Measurements from ENCODE around the gene PELI3. TPM values are rescaled to one million over a fixed set of nuclear protein-coding genes. Genes with fewer than 3 reads are reported as not detected.

PELI3 gene
- total RNA-seq, 4 donors from 2014 or later = 11.4 to 21.8 (median 14.7) TPM

DNA sequence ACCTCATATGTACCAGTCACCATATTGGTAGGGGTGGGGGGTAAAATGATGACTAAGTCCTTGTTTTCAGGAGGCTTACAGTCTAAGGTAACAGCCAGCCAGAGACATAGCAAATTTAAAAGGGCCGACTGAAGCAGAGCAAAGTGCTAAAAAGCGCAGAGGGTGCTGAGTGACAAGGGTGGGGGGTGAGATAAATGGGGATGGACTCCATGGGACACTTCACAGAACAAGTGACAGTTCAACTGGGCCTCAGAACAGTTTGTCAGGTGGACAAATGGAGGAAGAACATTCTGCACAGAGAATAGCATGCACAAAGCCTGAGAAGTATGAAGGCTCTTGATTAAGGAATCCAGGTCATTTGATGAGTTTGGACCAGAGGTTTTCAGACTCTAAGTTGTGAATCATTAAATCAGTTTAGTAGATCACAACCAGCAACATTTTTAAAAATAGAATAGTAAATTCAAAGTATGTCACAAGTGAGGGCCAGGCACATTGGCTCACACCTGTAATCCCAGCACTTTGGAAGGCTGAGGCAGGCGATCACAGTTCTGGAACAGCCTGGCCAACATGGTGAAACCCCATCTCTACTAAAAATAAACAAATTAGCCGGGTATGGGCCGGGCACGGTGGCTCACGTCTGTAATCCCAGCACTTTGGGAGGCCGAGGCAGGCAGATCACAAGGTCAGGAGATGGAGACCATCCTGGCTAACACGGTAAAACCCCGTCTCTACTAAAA, 57.8 kb downstream of the PELI3 start:
- Histone ChIP-seq H3K9me3 (no peaks in the 10 kb centered on the region), H3K27me3 (no peaks in the 10 kb centered on the region), H3K36me3 (peaks cover 31 to 35% of the 10 kb centered on the region in 2 donors), H3K4me1 (no peaks in the 10 kb centered on the region), H3K27ac (no peak overlapping the region), H3K4me3 (replicated peaks in 1 of 3) (no peak overlapping the region)
- intact Hi-C loops (cut with DNase I) = no loop called here
- no peak for DNase-seq
- 82 to 88% methylated on average over 10 of the region's 10 CpGs for WGBS, 2 donors
- TF ChIP-seq POLR2A (IDR thresholded peaks at IDR 0.05) = no peak
- TF ChIP-seq, protein P1, sequence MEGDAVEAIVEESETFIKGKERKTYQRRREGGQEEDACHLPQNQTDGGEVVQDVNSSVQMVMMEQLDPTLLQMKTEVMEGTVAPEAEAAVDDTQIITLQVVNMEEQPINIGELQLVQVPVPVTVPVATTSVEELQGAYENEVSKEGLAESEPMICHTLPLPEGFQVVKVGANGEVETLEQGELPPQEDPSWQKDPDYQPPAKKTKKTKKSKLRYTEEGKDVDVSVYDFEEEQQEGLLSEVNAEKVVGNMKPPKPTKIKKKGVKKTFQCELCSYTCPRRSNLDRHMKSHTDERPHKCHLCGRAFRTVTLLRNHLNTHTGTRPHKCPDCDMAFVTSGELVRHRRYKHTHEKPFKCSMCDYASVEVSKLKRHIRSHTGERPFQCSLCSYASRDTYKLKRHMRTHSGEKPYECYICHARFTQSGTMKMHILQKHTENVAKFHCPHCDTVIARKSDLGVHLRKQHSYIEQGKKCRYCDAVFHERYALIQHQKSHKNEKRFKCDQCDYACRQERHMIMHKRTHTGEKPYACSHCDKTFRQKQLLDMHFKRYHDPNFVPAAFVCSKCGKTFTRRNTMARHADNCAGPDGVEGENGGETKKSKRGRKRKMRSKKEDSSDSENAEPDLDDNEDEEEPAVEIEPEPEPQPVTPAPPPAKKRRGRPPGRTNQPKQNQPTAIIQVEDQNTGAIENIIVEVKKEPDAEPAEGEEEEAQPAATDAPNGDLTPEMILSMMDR (IDR thresholded peaks at IDR 0.05) = no peak

Small RNA genes lying within 50 kb of the gene (small RNA-seq; reads per million reads assigned to genes)
- not detected for gene RF00416

Other genes with a start within 250 kb of the PELI3 start
- gene KLC2, start 209.2 kb upstream of the PELI3 start, total RNA-seq = 10 to 100 TPM; 13.0 to 26.0 (median 15.9) TPM
- 100 to 1,000 TPM; 122 to 166 (median 130) TPM for gene RAB1B, start 198.3 kb upstream of the PELI3 start, total RNA-seq
- not detected for gene CNIH2, start 188.7 kb upstream of the PELI3 start, total RNA-seq
- 100 to 1,000 TPM in 3 of 4 donors, 10 to 100 TPM in 1; 77.7 to 168 (median 118) TPM for gene YIF1A, start 177.8 kb upstream of the PELI3 start, total RNA-seq
- gene TMEM151A, start 175.0 kb upstream of the PELI3 start, total RNA-seq = 1 to 10 TPM in 1 of 4 donors, under 1 TPM in 2, not detected in 1; 0.20 to 1.1 (median 0.22) TPM
- gene CD248, start 149.9 kb upstream of the PELI3 start, total RNA-seq = 10 to 100 TPM in 1 of 4 donors, 1 to 10 TPM in 3; 4.6 to 24.8 (median 6.6) TPM
- 1 to 10 TPM; 1.3 to 7.9 (median 2.2) TPM for gene RIN1, start 130.5 kb upstream of the PELI3 start, total RNA-seq
- 10 to 100 TPM; 41.4 to 64.4 (median 53.8) TPM for gene BRMS1, start 121.8 kb upstream of the PELI3 start, total RNA-seq
- 10 to 100 TPM; 41.1 to 67.2 (median 49.5) TPM for gene B4GAT1, start 119.3 kb upstream of the PELI3 start, total RNA-seq
- gene SLC29A2, start 95.1 kb upstream of the PELI3 start, total RNA-seq = 10 to 100 TPM in 2 of 4 donors, 1 to 10 TPM in 2; 5.0 to 11.4 (median 8.3) TPM
- not detected for gene NPAS4, start 45.9 kb upstream of the PELI3 start, total RNA-seq
- 10 to 100 TPM; 35.5 to 58.3 (median 39.7) TPM for gene MRPL11, start 28.1 kb upstream of the PELI3 start, total RNA-seq
- gene DPP3, start 13.5 kb downstream of the PELI3 start, total RNA-seq = 10 to 100 TPM; 10.9 to 38.7 (median 35.8) TPM
- 100 to 1,000 TPM in 3 of 4 donors, 10 to 100 TPM in 1; 83.2 to 200 (median 165) TPM for gene BBS1, start 43.7 kb downstream of the PELI3 start, total RNA-seq
- 10 to 100 TPM; 20.3 to 25.9 (median 22.3) TPM for gene ZDHHC24, start 79.1 kb downstream of the PELI3 start, total RNA-seq
- under 1 TPM in 1 of 4 donors, not detected in 3; 0.27 TPM for gene ACTN3, start 80.0 kb downstream of the PELI3 start, total RNA-seq
- gene CTSF, start 101.7 kb downstream of the PELI3 start, total RNA-seq = 10 to 100 TPM; 30.4 to 79.1 (median 64.6) TPM
- gene CCDC87, start 126.2 kb downstream of the PELI3 start, total RNA-seq = 1 to 10 TPM in 2 of 4 donors, under 1 TPM in 2; 0.92 to 2.1 (median 1.1) TPM
- gene CCS, start 126.3 kb downstream of the PELI3 start, total RNA-seq = 10 to 100 TPM; 22.7 to 48.5 (median 28.9) TPM
- gene RBM14, start 149.7 kb downstream of the PELI3 start, total RNA-seq = 10 to 100 TPM; 31.8 to 76.9 (median 62.9) TPM
- 100 to 1,000 TPM; 104 to 147 (median 131) TPM for gene RBM4, start 171.8 kb downstream of the PELI3 start, total RNA-seq
- 10 to 100 TPM; 16.6 to 24.7 (median 24.2) TPM for gene RBM4B, start 211.0 kb downstream of the PELI3 start, total RNA-seq